Measurements from ENCODE around the gene SH3GL2.

Gene SH3GL2

DNA sequence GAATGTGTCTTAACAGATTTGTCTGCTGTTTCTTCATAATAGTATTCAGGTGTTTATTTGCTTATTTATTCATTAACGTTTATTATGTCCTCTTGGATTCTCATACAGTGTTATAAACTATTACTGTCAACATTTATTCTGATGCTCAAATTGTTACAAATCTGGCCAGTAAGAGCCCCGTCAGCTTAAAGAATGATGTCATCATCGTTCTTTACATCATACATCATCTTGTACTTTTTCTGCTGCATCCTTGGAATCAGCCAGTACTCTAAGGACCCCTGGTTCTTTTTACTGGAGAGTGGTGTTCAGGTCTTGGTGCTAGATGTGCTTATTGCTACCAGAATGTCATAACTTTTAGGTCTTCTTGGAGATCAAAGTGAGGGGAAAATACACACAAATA lies 86.6 kb downstream of the SH3GL2 start:
- DNase-seq: no peak

DNA sequence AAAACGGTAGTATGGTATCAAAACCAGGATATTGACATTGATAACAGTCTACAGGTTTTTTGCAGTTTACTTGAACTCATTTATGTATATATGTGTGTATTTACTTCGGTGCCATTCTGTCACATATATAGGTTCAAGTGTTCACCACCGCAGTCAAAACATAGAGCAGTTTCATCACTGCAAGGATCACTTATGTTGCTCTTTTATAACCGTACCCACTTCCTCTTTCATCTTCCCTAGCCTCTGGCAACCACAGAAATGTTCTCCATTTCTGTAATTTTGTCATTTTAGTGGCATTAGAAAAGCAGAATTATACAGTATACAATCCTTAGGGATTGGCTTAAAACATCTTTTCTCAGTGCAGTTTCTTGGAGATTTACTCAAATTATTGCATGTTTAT lies 90.3 kb downstream of the SH3GL2 start:
- no peak for DNase-seq

DNA sequence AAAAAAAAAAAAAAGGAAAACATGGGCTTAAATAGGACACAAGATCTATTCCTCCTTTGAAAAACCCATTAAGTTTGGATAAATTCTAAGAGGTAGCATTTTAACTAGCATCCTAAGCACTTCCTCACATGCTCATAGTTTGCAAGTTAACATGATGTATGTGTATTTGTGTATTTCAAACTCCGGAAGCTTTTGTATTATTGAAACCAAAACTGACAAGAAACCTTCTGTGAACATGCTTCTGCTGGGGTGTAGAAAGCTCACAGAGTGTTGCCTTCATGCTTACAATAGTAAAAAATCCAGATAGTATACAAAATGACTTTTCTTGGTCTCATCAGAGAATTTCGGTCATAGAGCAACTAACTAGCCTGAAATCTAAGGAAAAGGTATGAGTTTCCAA lies 103.8 kb downstream of the SH3GL2 start:
- DNase-seq: no peak

DNA sequence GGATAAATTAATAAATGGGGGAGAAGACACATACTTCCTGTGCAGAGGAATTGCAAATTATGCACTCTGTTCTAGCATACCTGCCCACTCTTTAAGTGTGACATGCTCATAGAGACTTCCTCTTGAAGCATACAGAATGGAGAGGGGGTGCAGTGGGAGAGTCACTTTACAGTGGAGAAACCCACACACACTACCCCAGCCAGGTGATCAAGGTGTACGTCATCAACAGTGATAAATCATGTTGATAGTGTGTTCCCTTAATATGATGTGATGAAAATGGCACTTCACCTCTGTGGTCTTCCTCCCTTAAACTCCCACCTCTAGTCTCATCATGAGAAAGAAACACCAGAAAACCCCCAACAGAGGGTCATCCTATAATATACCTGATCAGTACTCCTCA lies 110.0 kb downstream of the SH3GL2 start:
- DNase-seq: no peak

DNA sequence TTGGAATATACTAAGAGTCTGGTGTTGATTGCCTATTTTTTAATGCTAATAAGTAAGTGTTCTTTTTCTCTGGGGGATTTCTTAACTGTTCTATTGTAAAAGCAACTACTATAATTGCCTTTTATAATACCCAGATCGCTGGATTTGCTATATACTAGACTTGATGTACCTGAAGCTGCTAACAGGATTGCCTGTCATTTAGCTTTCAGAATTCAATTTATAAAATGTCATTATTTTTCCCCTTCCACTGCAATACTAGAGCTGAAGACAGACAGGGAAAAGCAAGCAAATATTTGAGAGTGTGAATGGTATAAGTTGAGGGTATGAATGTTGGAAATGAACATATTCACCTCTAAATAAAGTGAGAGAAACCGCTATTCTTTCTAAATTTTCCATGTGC lies 115.5 kb downstream of the SH3GL2 start:
- DNase-seq: no peak

DNA sequence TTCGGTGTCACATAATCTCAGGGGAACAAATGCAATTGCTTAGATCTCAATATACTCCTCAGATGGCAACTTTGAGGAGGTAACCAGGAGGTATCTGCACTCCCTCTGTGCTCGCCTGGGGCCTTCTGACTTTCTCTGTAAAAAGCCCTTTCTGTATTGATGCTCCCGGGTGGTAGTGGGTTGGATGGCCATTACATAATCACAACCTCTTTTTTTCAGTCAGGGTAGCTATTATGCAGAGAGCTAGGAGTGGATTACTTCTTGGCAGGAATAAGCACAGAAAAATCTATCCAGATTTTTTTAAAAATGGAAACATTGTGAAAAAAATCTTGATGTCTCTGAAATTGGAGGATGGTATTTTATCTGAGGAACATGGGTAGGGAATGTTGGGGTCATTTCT lies 116.6 kb downstream of the SH3GL2 start:
- DNase-seq: no peak

- DNase-seq: no peak
Observed at GRCh38 chr9:17699615-17700330, 120.9 kb downstream of the SH3GL2 start.

DNA sequence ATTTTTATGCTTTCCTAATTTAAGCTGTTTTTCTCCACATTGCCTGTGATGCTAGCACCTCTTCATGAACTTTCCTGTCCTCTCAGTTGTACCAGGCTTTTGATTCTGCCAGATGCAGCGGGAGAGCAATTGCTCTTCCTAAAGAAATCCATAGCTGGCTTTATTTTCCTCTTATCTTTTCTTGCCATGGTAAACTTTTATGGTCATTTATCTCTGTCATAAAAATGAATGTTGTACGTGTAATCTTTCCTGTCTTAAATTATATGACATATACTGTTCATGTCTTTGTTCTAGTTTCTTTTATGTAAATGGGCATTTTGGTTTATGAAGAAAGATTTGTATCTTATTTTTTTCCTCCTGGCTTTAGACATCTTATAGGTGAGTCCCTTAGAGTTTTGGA lies 127.5 kb downstream of the SH3GL2 start:
- no peak for DNase-seq

DNA sequence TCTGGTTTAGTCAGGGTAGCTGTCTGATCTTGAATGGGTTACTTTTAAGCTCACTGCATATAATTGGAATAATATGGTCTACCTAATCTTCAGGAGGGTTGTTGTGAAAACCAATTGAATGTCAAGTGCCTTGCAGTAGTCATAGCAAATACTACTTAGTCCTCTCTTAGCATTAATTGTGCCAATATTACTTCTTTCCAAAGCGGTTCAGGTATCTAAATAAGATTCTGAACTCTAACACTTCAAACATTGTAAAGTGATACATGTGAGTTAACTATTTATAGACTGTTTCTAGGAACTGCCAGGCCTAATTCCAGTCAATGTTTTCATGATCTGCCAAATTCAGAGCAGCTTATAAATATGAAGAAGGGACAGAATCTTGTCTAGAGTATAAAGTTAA lies 140.2 kb downstream of the SH3GL2 start:
- DNase-seq: no peak

DNA sequence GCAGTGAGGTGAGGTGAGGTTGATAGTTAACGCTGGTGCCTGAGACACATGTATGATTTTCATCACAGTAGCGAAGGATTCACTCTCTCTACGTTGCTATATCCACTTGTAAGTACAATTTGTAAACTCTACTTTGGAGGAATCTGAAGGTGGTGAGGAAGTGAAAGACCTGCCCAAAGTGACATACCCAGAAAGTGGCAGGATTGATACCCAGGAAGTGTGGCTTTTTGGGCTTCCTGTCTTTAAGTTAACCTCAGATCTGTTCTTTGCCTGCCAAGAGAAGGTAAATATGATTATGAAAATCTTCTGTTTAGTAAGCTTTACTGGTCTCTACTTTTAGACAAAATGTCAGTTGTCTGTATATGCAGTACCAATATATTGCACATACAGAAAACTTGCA lies 143.1 kb downstream of the SH3GL2 start:
- no peak for DNase-seq

- no peak for DNase-seq
Observed at GRCh38 chr9:17723656-17724055, 144.8 kb downstream of the SH3GL2 start.

- DNase-seq: no peak
Observed at GRCh38 chr9:17725399-17726010, 146.6 kb downstream of the SH3GL2 start.

DNA sequence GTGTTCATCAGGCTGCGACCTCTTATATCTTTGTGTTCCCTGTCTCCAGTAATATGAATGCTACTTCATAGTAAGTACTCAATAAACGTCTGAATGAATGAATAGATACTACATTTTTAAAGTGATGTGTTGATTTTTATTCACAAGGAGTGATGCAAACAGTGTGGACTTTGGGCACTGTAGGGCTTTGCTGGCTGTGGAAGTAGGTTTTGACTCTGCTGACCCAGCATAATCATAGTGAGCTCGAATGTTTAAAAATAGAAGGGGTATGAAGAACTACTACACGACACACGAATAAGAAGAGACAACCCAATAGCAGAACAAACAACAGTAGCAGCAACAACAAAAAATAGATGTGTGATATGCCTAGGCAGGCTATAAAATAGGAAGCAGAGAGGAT lies 147.4 kb downstream of the SH3GL2 start:
- no peak for DNase-seq

DNA sequence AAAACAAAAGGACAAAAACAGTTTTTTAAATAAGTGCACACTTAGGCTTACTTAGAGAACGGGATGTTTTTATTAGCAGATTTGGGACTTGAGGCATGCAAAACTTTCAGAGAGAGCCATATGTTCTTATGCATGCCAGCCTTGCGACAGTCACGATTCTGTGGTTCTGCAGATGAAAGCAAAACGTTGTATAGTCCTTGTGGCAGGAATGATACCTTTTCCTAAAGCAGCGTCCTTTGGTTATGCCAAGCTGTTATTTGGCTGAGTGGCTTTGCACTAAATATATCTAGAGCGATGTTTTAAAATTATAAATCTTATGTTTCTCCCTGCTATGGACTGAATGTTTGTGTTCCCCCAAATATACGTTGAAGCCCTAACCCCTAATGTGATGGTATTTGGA lies 152.0 kb downstream of the SH3GL2 start:
- no peak for DNase-seq

- DNase-seq: no peak
Observed at GRCh38 chr9:17731308-17731707, 152.4 kb downstream of the SH3GL2 start.

DNA sequence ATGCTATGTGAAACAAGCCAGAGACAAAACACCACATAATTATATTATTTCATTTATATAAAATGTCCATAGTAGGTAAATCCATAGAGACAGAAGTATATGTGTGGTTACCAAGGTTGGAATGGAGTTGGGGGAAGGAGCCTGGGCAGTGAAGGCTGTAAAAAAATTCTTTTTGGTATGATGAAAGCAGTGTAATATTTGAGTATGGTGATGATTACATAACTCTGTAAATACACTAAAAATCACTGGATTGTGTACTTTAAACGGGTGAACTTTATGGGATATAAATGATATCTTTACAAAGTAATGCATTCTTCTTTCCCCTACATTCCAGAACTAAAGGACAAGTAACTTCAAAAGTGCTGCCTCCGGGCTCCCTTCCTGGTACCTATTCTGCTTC lies 155.8 kb downstream of the SH3GL2 start:
- no peak for DNase-seq

GRCh38 chr9:17735859-17736258 lies 157.0 kb downstream of the SH3GL2 start:
- DNase-seq: no peak

DNA sequence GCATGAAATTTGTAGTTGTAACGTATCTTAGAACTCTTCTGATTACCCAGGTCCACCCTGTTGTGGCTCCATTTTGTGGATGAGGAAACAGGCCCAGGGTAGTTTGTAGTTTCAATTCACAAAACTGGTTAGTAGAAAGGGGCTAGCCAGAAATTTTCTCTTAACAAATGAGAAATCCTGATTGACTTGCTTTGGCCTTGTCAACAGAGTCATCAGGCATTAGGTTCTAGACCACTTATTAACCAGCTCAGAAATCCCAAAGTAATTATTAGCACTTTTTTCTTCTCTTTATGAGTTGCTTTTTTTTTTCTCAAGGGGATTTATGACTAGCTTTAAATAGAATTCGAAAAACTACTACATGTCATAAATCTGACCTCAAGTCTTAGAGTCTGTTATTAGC lies 160.2 kb downstream of the SH3GL2 start:
- DNase-seq: no peak

GRCh38 chr9:17739736-17740135 lies 160.9 kb downstream of the SH3GL2 start:
- DNase-seq: no peak

- DNase-seq: no peak
Observed at GRCh38 chr9:17742067-17742466, 163.2 kb downstream of the SH3GL2 start.

GRCh38 chr9:17744786-17745185 lies 165.9 kb downstream of the SH3GL2 start:
- DNase-seq: no peak

GRCh38 chr9:17750269-17750668 lies 171.4 kb downstream of the SH3GL2 start:
- DNase-seq: no peak

- DNase-seq: no peak
Observed at GRCh38 chr9:17751486-17751885, 172.6 kb downstream of the SH3GL2 start.

- no peak for DNase-seq
Observed at GRCh38 chr9:17752021-17752420, 173.2 kb downstream of the SH3GL2 start.

- no peak for DNase-seq
Observed at GRCh38 chr9:17757816-17758215, 178.9 kb downstream of the SH3GL2 start.
